ENCODE measurements around the gene TMEM14C.

The TMEM14C gene

DNA sequence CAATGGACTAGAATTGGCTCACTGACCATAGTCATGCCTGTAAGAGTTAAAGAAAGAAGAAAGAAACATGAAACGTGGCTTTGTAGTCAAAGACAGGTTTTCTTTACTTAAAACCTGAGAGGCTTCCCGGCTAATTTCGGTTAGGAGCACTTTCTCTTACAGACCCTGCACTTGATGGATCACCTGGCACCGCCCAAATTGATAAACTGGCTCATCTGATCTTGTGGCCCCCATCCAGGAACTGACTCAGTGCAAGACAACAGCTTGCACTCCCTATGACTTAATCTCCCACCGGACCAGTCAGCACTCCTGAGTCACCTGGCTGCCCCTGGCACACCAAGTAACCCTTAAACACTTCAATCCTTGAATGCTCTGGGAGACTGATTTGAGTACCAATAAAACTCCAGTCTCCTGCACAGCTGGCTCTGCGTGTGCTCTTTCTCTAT, 37.0 kb downstream of the TMEM14C start:
- DNase-seq (ENCODE audit: low read depth in 2 of 2) = no peak

DNA sequence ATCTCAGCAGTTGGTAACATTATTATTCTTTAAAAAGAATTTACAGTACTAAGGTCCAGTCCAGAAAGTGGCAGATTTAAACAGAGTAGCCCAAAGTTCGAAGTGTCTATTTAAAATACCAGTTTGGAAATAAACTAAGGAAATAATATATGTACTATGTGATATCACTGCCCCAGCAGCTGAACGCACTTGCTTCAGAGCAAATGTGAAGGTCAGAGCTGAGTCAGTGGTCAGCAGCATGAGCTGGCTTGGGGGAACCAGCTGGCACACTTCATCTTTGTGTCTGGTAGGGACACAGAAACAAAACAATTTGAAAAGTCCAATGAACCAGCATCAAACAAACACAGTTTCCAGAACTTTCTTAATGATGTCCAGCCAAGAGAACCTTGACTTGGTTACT, 40.1 kb downstream of the TMEM14C start:
- no peak for DNase-seq (ENCODE audit: low read depth in 2 of 2)

DNA sequence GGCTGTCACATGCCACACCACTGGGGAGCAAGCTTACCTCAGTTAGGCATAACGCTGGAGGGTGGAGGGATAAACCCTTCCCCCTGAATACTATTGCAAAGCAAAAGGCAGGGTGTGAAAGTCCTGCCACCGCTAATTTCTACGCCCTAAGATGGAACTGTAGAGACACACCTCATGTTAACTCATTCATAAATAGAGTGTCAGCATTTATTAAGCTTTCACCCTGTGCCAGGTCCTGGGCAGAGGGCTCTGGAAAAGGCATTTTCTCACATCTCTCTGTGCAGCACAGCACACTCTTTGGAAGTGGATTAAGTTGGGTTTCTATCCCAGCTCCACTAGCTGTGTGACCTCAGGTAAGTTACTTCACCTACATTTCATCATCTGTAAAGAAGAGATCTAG, 46.5 kb downstream of the TMEM14C start:
- no peak for DNase-seq (ENCODE audit: low read depth in 2 of 2)

DNA sequence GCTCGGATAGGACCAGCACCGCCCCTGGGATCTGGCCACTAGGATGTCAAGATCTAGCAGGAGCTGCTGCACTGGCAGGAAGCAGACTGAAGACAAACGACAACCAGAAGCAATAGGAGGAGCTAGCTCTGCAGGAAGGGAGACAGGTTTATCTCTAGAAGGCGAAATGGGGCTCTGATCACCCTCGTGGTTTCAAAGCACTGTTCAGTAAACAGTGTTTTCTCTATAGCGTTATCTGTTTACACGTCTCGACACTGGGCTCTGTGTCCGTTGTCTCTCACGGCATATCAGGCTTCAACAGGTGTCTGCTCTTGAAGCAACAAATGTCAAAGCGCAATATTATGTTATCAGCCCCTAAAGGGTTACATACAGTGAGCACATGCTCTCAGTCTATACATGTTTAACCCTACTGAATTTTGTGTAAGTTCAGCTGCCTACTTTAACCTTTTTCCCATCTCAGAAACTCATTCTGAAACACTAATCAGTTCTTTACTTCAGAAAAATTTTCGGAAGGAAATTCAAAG, 48.6 kb downstream of the TMEM14C start:
- no peak for DNase-seq (ENCODE audit: low read depth in 2 of 2)

DNA sequence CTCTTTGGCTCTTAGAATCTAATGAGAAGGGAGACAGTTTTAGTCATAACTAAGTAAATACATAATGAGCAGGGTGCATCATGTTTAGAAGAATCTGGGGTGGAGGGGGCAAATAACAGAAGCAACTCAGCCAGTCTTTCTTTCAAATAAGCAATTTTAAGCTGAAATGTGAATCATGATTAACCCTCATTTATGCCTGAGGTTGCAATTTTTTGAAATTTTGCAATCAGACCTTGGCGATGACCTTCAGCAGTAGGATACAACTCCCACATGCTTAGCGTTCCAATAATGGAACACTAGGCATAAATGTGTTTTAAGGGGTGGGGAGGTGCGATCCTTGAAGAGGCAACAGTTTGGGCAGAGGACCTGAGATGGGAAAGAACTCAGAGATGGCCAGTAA, 55.4 kb downstream of the TMEM14C start:
- DNase-seq (ENCODE audit: low read depth in 2 of 2) = no peak

DNA sequence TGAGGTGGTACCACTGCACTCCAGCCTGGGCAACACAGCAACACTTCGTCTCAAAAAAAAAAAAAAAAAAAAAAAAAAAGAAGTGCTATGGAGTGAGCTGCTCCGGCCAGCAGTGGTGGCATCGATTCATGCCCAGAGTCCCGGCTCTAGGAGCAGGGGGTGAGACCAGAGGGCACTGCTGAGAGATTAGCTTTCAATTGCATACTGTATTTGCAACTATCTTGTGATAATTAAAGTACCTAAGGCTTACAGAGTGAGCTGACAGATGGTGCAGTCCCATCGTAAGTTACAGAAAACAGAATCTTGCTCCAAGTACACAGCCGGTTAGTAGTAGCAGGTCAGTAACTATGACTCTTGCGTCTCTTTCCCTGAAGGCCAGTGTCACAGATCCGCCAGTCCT, 56.2 kb downstream of the TMEM14C start:
- no peak for DNase-seq (ENCODE audit: low read depth in 2 of 2)
